ENCODE results near the gene NUBPL.

DNA sequence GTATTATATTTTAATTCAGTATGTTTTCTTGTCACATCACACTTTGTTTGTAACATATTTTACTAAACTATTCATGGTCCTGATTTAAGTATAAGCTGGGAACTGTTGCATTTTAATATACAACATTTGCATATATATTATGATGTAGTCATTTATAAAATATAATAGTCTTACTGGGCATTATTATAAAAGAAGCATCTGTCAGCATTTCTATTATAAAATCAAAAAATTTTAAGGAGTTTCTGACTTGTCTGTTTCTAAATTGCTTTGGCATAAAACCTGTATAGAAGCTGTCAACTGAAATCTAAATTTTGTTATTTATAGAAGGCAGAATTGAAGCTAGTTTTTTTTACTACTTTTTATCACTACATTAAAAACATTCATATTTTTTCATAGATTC, 166.6 kb downstream of the NUBPL start:
- TF ChIP-seq POLR2A (IDR thresholded peaks at IDR 0.05) = no peak
- TF ChIP-seq, protein P1, sequence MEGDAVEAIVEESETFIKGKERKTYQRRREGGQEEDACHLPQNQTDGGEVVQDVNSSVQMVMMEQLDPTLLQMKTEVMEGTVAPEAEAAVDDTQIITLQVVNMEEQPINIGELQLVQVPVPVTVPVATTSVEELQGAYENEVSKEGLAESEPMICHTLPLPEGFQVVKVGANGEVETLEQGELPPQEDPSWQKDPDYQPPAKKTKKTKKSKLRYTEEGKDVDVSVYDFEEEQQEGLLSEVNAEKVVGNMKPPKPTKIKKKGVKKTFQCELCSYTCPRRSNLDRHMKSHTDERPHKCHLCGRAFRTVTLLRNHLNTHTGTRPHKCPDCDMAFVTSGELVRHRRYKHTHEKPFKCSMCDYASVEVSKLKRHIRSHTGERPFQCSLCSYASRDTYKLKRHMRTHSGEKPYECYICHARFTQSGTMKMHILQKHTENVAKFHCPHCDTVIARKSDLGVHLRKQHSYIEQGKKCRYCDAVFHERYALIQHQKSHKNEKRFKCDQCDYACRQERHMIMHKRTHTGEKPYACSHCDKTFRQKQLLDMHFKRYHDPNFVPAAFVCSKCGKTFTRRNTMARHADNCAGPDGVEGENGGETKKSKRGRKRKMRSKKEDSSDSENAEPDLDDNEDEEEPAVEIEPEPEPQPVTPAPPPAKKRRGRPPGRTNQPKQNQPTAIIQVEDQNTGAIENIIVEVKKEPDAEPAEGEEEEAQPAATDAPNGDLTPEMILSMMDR (IDR thresholded peaks at IDR 0.05) = no peak
